Breast epithelium (tissue), 4 donors: ENCODE results near the gene NSUN3. TPM values are rescaled to one million over a fixed set of nuclear protein-coding genes. Genes with fewer than 3 reads are reported as not detected.
"Not testable (repeated sequence)": the region's sequence is repeated elsewhere in the genome, so short reads cannot be mapped to it uniquely, and the experiment has no call there.

ENCODE experiments used
- DNase-seq, 2 donors: peaks; one replicate each; pipeline ENCODE4 v3.0.0-alpha.2; 2019; ENCODE audit warnings: low spot score in 2 of 2
- H3K27ac ChIP-seq, 2 donors: fragments of 200-600 bp; sonication (generic) in 1 of 2; one replicate each; pipeline ENCODE4 v1.5.1; 2016 to 2019; ENCODE audit warnings: mild to moderate bottlenecking in 1 of 2
- H3K27me3 ChIP-seq, 2 donors: fragments of 200-600 bp; sonication (generic) in 1 of 2; one replicate each; pipeline versions ENCODE4 v1.5.1 to v1.6.0; 2017 to 2019; ENCODE audit warnings: control low read depth in 1 of 2, mild to moderate bottlenecking in 1 of 2
- H3K36me3 ChIP-seq: fragments of 200-600 bp; one replicate; pipeline ENCODE4 v1.5.1; 2019
- H3K4me1 ChIP-seq, 2 donors: fragments of 200-600 bp; sonication (generic); one replicate each; pipeline ENCODE4 v1.5.1; 2016 to 2019; ENCODE audit warnings: control low read depth in 1 of 2
- H3K4me3 ChIP-seq, 3 donors: fragments of 200-600 bp; sonication (generic); 1 replicate in 2 of 3; 2 replicates in 1 of 3; pipeline ENCODE4 v1.5.1; 2016 to 2019; ENCODE audit warnings: mild to moderate bottlenecking in 3 of 3, moderate library complexity in 2 of 3
- H3K9me3 ChIP-seq, 2 donors: fragments of 200-600 bp; sonication (generic) in 1 of 2; one replicate each; pipeline ENCODE4 v1.5.1; 2016 to 2019; ENCODE audit warnings: control low read depth in 1 of 2
- CTCF ChIP-seq, 3 donors: fragments of 450-650 bp; IDR thresholded peaks; one replicate each; pipeline ENCODE4 v1.5.1; 2016 to 2017; ENCODE audit warnings: antibody characterized with exemption in 3 of 3, mild to moderate bottlenecking in 3 of 3, moderate library complexity in 3 of 3
- POLR2A ChIP-seq: fragments of 450-650 bp; IDR thresholded peaks from one replicate; pipeline ENCODE4 v1.6.1; 2016; ENCODE audit warnings: antibody characterized with exemption, mild to moderate bottlenecking, moderate library complexity
- POLR2AphosphoS5 ChIP-seq, 3 donors: sonication (generic); formaldehyde crosslinking; IDR thresholded peaks; one replicate each; pipeline ENCODE4 v1.6.1; 2017; ENCODE audit warnings: antibody characterized with exemption in 3 of 3
- intact Hi-C: fragments of 100-400 bp; cut with DNase I; formaldehyde crosslinking; loops from one replicate; pipeline ENCODE4 v1.15.1; 2023; ENCODE audit warnings: low total_unique reads
- total RNA-seq, 3 donors: library from RNA; depleted of rRNA; stranded (reverse); fragments of >200 nt; gene quantifications; one replicate each; pipeline ENCODE4 v1.1.0, GENCODE V29; 2016

Gene NSUN3
- total RNA-seq, 3 donors from 2014 or later, result 7.4 to 21.4 (median 14.1) TPM

- H3K27ac ChIP-seq, result no peak overlapping the region
- no peak for TF ChIP-seq POLR2A
- TF ChIP-seq POLR2AphosphoS5 (IDR thresholded peaks at IDR 0.05), result no peak
- TF ChIP-seq CTCF (IDR thresholded peaks at IDR 0.05), result no peak
Measured at GRCh38 chr3:94026623-94027022, 36.2 kb upstream of the NSUN3 start.

GRCh38 chr3:94028093-94028837, 34.6 kb upstream of the NSUN3 start, which contains the start of gene STX19:
STX19 (minus strand) TSS chr3:94028597; CDS start chr3:94015269, 13,328 bp downstream.
- intact Hi-C loops, result no loop called here
- Histone ChIP-seq H3K27me3 (no peaks in the 10 kb centered on the region), H3K4me1 (no peaks in the 10 kb centered on the region), H3K27ac (peak within 1 kb of the TSS in 1 of 2 donors; percentile 54), H3K9me3 (no peaks in the 10 kb centered on the region), H3K36me3 (no peaks in the 10 kb centered on the region), H3K4me3 (peak within 1 kb of the TSS in 2 of 3 donors; percentile 30 to 43)
- no peak for DNase-seq
- TF ChIP-seq CTCF (IDR thresholded peaks at IDR 0.05), result no peak
- no peak for TF ChIP-seq POLR2A
- no peak for TF ChIP-seq POLR2AphosphoS5 (IDR thresholded peaks at IDR 0.05)

More at GRCh38 chr3:94026623-94027022, 36.2 kb upstream of the NSUN3 start:
- Histone ChIP-seq H3K4me1 (no peaks in the 10 kb centered on the region), H3K4me3 (no peak overlapping the region), H3K36me3 (peaks cover 4% of the 10 kb centered on the region), H3K27me3 (no peaks in the 10 kb centered on the region), H3K9me3 (no peaks in the 10 kb centered on the region)
- intact Hi-C loops, result no loop called here
- no peak for DNase-seq

GRCh38 chr3:94036909-94037507, 25.9 kb upstream of the NSUN3 start:
- intact Hi-C loops, result no loop called here
- no peak overlapping the region for H3K27ac ChIP-seq

GRCh38 chr3:94043285-94043684, 19.6 kb upstream of the NSUN3 start:
- intact Hi-C loops, result no loop called here
- Histone ChIP-seq H3K4me1 (no peaks in the 10 kb centered on the region), H3K27ac (no peak overlapping the region), H3K27me3 (no peaks in the 10 kb centered on the region), H3K4me3 (no peak overlapping the region), H3K9me3 (no peaks in the 10 kb centered on the region), H3K36me3 (no peaks in the 10 kb centered on the region)
- no peak for DNase-seq
- TF ChIP-seq POLR2A, result no peak
- no peak for TF ChIP-seq POLR2AphosphoS5 (IDR thresholded peaks at IDR 0.05)
- no peak for TF ChIP-seq CTCF (IDR thresholded peaks at IDR 0.05)

More at GRCh38 chr3:94036909-94037507, 25.9 kb upstream of the NSUN3 start:
- H3K36me3 ChIP-seq, result no peaks in the 10 kb centered on the region
- H3K4me1 ChIP-seq, result no peaks in the 10 kb centered on the region
- DNase-seq, result no peak
- H3K4me3 ChIP-seq, result no peak overlapping the region
- no peaks in the 10 kb centered on the region for H3K9me3 ChIP-seq
- peak in 2 of 3 donors; percentile 25 for TF ChIP-seq CTCF (IDR thresholded peaks at IDR 0.05)
- no peak for TF ChIP-seq POLR2AphosphoS5 (IDR thresholded peaks at IDR 0.05)
- no peak for TF ChIP-seq POLR2A
- no peaks in the 10 kb centered on the region for H3K27me3 ChIP-seq

GRCh38 chr3:94044100-94044936, 18.5 kb upstream of the NSUN3 start:
- H3K4me3 ChIP-seq, H3K27me3 ChIP-seq, H3K36me3 ChIP-seq, DNase-seq, intact Hi-C loops, H3K27ac ChIP-seq, H3K9me3 ChIP-seq, H3K4me1 ChIP-seq: not testable (repeated sequence)
